Endothelial cell of umbilical vein (primary cell): Measurements from ENCODE around the gene FRMD5. TPM values are rescaled to one million over a fixed set of nuclear protein-coding genes. Genes with fewer than 3 reads are reported as not detected.

Source experiments
- BruUV-seq: library from RNA; stranded (reverse); fragments of 400-500 nt; replicated peaks from 2 replicates; lab custom pipeline; 2021; lab: Mats Ljungman, UMichigan
- CTCF ChIA-PET: fragments of 300-600, 350-600 bp; sonication (Branson Sonifier 250); formaldehyde crosslinking; loops from one replicate; lab custom pipeline; 2021; ENCODE audit warnings: antibody characterized with exemption, inconsistent platforms; lab: Charles Lee
- POLR2A ChIA-PET: fragments of 300-600, 350-600 bp; sonication (Branson Sonifier 250); formaldehyde crosslinking; loops from one replicate; lab custom pipeline; 2021; ENCODE audit warnings: antibody characterized with exemption, inconsistent platforms; lab: Charles Lee
- DNase-seq: peaks from one replicate; pipeline ENCODE4 v3.0.0-alpha.2; 2011; ENCODE audit warnings: low read depth, low spot score
- FAIRE-seq: peaks from 2 replicates; lab custom pipeline; 2011; peaks lifted over from hg19 to GRCh38; lab: Jason Lieb, UNC
- H2AFZ ChIP-seq: 2 replicates; pipeline ENCODE4 v1.6.0; 2012; ENCODE audit warnings: low read depth, low read length, control low read depth, inconsistent platforms
- H3K27ac ChIP-seq: 2 replicates; pipeline ENCODE4 v1.5.1; 2011; ENCODE audit warnings: low read depth, mild to moderate bottlenecking, control low read depth, low read length, moderate library complexity; ENCODE audit not compliant: insufficient read depth
- H3K27me3 ChIP-seq, 2 experiments: 2 replicates each; pipeline versions ENCODE4 v1.6.0 to v1.6.1; 2011; ENCODE audit warnings: low read length in 2 of 2, mixed read lengths in 1 of 2; ENCODE audit not compliant: control insufficient read depth in 2 of 2, insufficient read depth in 2 of 2
- H3K36me3 ChIP-seq, 2 experiments: 2 replicates in 1 of 2; 3 replicates in 1 of 2; pipeline ENCODE4 v1.5.1; 2011; ENCODE audit warnings: low read length in 2 of 2, mild to moderate bottlenecking in 1 of 2, moderate library complexity in 1 of 2; ENCODE audit not compliant: control insufficient read depth in 2 of 2, insufficient read depth in 2 of 2; ENCODE audit errors: extremely low read depth in 1 of 2
- H3K4me1 ChIP-seq: 3 replicates; pipeline ENCODE4 v1.5.1; 2011; ENCODE audit warnings: mild to moderate bottlenecking, low read length; ENCODE audit not compliant: control insufficient read depth, insufficient read depth; ENCODE audit errors: extremely low read depth
- H3K4me2 ChIP-seq: 2 replicates; pipeline ENCODE4 v1.6.1; 2011; ENCODE audit warnings: low read length, control low read depth, mixed read lengths; ENCODE audit not compliant: insufficient read depth
- H3K4me3 ChIP-seq, 3 experiments: fragments of 200-600 bp in 1 of 3; sonication (generic), shearing (Covaris generic) in 1 of 3; replicated peaks in 1 of 3; 2 replicates each; pipeline ENCODE4 v1.5.1; 2011 to 2016; ENCODE audit warnings: control low read depth in 3 of 3, low read length in 3 of 3, mild to moderate bottlenecking in 2 of 3, inconsistent platforms in 1 of 3, low read depth in 1 of 3, moderate library complexity in 1 of 3; ENCODE audit not compliant: insufficient read depth in 1 of 3
- H3K79me2 ChIP-seq: 2 replicates; pipeline ENCODE4 v1.6.0; 2012; ENCODE audit warnings: low read length, inconsistent platforms; ENCODE audit not compliant: control insufficient read depth, insufficient read depth
- H3K9ac ChIP-seq: replicated peaks from 2 replicates; pipeline ENCODE3; 2011; ENCODE audit warnings: low read length, control low read depth; ENCODE audit not compliant: insufficient read depth; ENCODE audit errors: extremely low read depth
- H3K9me1 ChIP-seq: replicated peaks from 3 replicates; pipeline ENCODE4 v1.6.0; 2011; ENCODE audit warnings: mild to moderate bottlenecking, low read length; ENCODE audit not compliant: control insufficient read depth, insufficient read depth; ENCODE audit errors: extremely low read depth
- H3K9me3 ChIP-seq: replicated peaks from 2 replicates; pipeline ENCODE4 v1.5.1; 2012; ENCODE audit warnings: low read length, inconsistent platforms; ENCODE audit not compliant: control insufficient read depth, insufficient read depth
- H4K20me1 ChIP-seq: replicated peaks from 2 replicates; pipeline ENCODE3; 2011; ENCODE audit warnings: mild to moderate bottlenecking, low read length; ENCODE audit not compliant: control insufficient read depth, insufficient read depth; ENCODE audit errors: extremely low read depth
- EZH2 ChIP-seq: IDR thresholded peaks from 2 replicates; pipeline ENCODE4 v1.6.1; 2012; ENCODE audit warnings: borderline replicate concordance, low read depth, mild to moderate bottlenecking, moderate library complexity, low read length, inconsistent platforms; ENCODE audit not compliant: severe bottlenecking
- FOS ChIP-seq: IDR thresholded peaks from 2 replicates; pipeline ENCODE4 v1.6.1; 2011; ENCODE audit warnings: mild to moderate bottlenecking, low read length, moderate library complexity, borderline replicate concordance; ENCODE audit not compliant: insufficient read depth
- GATA2 ChIP-seq: IDR thresholded peaks from 2 replicates; pipeline ENCODE4 v1.7.0; 2011; ENCODE audit warnings: low read depth, mild to moderate bottlenecking, moderate library complexity, mixed read lengths, low read length; ENCODE audit not compliant: insufficient read length, insufficient read depth
- JUN ChIP-seq: IDR thresholded peaks from 2 replicates; pipeline ENCODE4 v1.6.1; 2011; ENCODE audit warnings: borderline replicate concordance, low read depth; ENCODE audit not compliant: insufficient read length, insufficient read depth
- MYC ChIP-seq: IDR thresholded peaks from one replicate; pipeline ENCODE4 v1.6.1; 2011; ENCODE audit warnings: mild to moderate bottlenecking, low read depth, low read length
- POLR2A ChIP-seq: IDR thresholded peaks from 2 replicates; pipeline ENCODE4 v1.6.1; 2012; ENCODE audit warnings: low read depth, mild to moderate bottlenecking, control low read depth, low read length
- POLR2AphosphoS5 ChIP-seq: IDR thresholded peaks from 2 replicates; pipeline ENCODE4 v1.6.1; 2012; ENCODE audit warnings: low read depth, mild to moderate bottlenecking, control low read depth, low read length, moderate library complexity; ENCODE audit not compliant: insufficient read depth
- dilution Hi-C: fragments of 300-500 bp; cut with MboI; formaldehyde crosslinking; loops from one replicate; pipeline ENCODE4 v1.15.0; 2019; ENCODE audit warnings: low sequenced_read_pairs; ENCODE audit not compliant: extremely low pct_ligation_motif_present
- intact Hi-C: fragments of 100-400 bp; cut with micrococcal nuclease; formaldehyde crosslinking; loops from one replicate; pipeline ENCODE4 v1.10.0; 2022
- polyA plus RNA-seq, 4 experiments: library from polyadenylated mRNA; depleted of rRNA in 3 of 4; stranded (reverse) in 3 of 4; unstranded in 1 of 4; fragments of >200 nt; gene quantifications; 2 replicates each; pipeline versions ENCODE4 v1.2.1 to v1.2.3, GENCODE V29; 2011 to 2012; ENCODE audit warnings: missing spikeins in 1 of 4
- total RNA-seq: library from RNA; stranded (reverse); gene quantifications from 2 replicates; pipeline ENCODE4 v1.2.3, GENCODE V29; 2021
- TF ChIP-seq, protein P1 (sequence below), 2 donors: IDR thresholded peaks; 1 replicate in 1 of 2; 2 replicates in 1 of 2; pipeline ENCODE4 v1.5.1; 2011; ENCODE audit warnings: low read length in 2 of 2, mild to moderate bottlenecking in 2 of 2, moderate library complexity in 2 of 2, control low read depth in 1 of 2, inconsistent platforms in 1 of 2, low read depth in 1 of 2; ENCODE audit not compliant: insufficient read depth in 1 of 2; ENCODE audit errors: extremely low read depth in 1 of 2
- TF ChIP-seq, protein P2 (sequence below): IDR thresholded peaks from 2 replicates; pipeline ENCODE4 v1.6.1; 2011; ENCODE audit not compliant: insufficient read depth, insufficient read length

The FRMD5 gene
- total and polyA plus RNA-seq, 2 donors (not counting 3 experiments of a cell fraction or from before 2014, with no cell fraction given): 16.7 to 20.2 TPM

DNA sequence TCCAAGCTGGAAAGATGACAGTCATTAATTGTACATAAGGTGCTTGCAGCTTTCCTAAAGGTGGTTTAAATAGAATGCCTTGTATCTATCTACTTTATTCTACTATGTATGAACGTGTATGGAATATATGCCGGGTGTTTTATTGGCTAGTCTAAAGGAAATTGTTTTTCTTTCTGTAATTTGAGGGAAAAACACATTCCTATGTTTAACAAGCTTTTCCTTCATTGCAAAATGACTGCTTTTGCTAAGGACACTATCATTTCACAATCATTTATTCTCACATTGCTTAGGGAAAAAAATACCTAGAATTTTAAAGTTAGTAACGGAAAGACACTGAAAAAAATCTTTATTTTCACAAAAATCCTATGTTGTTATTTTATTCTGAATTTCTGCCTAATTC is 226.5 kb downstream of the FRMD5 start:
- H4K20me1 ChIP-seq: no peaks in the 10 kb centered on the region
- FAIRE-seq (no peak), DNase-seq (no peak)
- ChIA-PET POLR2A (no interaction called here), CTCF (interaction anchor here (0.7 to 1.0 kb wide), 3 partner anchors 9 to 77 kb away, joined by 3 read pairs; no protein-coding TSS in a partner anchor)
- intact Hi-C loops: no loop called here
- H3K4me2 ChIP-seq: no peak overlapping the region
- H3K9ac ChIP-seq: no peak overlapping the region
- no peaks in the 10 kb centered on the region for H3K9me3 ChIP-seq
- no peak overlapping the region for H3K27ac ChIP-seq
- H3K4me3 ChIP-seq: no peak overlapping the region
- no peaks in the 10 kb centered on the region for H3K9me1 ChIP-seq
- H2AFZ ChIP-seq: no peak overlapping the region
- dilution Hi-C loops: no loop called here
- no peaks in the 10 kb centered on the region for H3K36me3 ChIP-seq
- H3K4me1 ChIP-seq: no peaks in the 10 kb centered on the region
- H3K79me2 ChIP-seq: no peaks in the 10 kb centered on the region
- TF ChIP-seq POLR2AphosphoS5 (no peak), EZH2 (no peak), GATA2 (no peak), POLR2A (no peak), JUN (no peak), MYC (no peak), FOS (no peak)
- TF ChIP-seq, protein P1, sequence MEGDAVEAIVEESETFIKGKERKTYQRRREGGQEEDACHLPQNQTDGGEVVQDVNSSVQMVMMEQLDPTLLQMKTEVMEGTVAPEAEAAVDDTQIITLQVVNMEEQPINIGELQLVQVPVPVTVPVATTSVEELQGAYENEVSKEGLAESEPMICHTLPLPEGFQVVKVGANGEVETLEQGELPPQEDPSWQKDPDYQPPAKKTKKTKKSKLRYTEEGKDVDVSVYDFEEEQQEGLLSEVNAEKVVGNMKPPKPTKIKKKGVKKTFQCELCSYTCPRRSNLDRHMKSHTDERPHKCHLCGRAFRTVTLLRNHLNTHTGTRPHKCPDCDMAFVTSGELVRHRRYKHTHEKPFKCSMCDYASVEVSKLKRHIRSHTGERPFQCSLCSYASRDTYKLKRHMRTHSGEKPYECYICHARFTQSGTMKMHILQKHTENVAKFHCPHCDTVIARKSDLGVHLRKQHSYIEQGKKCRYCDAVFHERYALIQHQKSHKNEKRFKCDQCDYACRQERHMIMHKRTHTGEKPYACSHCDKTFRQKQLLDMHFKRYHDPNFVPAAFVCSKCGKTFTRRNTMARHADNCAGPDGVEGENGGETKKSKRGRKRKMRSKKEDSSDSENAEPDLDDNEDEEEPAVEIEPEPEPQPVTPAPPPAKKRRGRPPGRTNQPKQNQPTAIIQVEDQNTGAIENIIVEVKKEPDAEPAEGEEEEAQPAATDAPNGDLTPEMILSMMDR (IDR thresholded peaks at IDR 0.05; ENCODE audit: extremely low read depth in 1 of 2, insufficient read depth in 1 of 2, low read depth in 1 of 2, low read length in 2 of 2): no peak
- TF ChIP-seq, protein P2, sequence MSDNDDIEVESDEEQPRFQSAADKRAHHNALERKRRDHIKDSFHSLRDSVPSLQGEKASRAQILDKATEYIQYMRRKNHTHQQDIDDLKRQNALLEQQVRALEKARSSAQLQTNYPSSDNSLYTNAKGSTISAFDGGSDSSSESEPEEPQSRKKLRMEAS: no peak
- BruUV-seq: no TSS peak
- H3K27me3 ChIP-seq: no peaks in the 10 kb centered on the region
